GM03348 (cell line): ENCODE data around the gene FRS3.
A peak's percentile ranks its signal among the peaks of the same experiment; 100 is the strongest.

Experiments
- DNase-seq: peaks from one replicate; pipeline ENCODE4 v3.0.0; 2012; ENCODE audit warnings: low spot score

Gene FRS3

DNA sequence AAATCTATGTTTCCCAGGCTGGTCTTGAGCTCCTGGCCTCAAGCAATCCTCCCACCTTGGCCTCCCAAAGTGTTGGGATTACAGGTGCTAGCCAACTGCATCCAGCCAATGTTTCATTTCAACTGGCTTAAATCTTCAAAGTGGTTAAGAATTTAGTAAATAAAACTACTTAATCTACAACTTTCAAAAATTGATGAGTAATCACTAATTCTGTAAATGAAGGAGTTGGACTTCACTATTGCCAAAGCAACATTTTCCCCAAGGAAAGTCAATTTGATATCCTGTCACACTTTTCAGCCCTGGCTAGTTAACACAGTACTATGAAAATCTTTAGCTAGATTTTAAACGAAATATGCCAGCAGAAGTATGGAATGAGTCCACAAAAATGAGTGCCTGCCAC lies 11.6 kb upstream of the FRS3 start:
- DNase-seq: no peak

- no peak for DNase-seq
Observed at GRCh38 chr6:41790045-41790444, 10.3 kb upstream of the FRS3 start.

DNA sequence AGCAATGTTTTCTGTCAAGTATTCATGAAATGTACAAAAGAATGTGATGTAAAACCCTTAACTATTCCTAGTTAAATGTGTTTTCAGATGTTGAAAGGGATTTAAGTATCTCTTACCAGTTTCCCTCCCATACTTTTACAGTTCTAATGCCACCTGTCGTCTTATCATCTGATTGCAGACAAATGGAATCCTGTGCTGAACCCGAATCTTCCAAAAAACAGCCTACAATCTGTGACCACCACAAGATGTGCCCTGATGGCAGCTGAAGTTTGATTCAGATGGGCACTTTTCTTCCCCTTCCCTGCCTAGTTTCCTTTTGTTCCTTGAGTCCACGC lies 9.7 kb upstream of the FRS3 start:
- no peak for DNase-seq

DNA sequence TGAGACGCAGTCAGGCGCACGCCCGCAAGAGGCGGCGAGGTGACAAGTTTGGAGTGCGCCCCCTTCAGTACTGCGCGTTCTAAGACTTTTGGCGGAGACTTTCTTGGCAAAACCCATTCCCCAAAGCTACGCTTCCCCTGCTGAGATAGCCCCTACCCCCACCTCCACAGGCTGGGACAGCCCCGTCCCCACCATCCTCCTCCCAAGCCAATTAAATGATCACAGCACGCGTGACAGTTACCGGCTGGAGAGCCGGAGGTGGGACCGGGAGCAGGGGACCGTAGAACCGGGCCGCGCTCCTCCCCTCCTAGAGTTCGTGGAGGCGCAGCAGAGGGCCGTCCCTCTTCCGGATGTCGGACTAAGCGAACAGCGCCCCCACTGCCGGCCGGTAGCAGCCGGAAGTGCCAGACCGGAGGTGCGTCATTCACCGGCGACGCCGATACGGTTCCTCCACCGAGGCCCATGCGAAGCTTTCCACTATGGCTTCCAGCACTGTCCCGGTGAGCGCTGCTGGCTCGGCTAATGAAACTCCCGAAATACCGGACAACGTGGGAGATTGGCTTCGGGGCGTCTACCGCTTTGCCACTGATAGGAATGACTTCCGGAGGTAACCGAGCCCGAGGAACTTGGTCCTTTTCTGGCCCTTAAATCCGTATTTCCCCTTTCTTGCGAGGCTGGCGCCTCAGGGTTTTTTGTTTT lies 7.7 kb upstream of the FRS3 start, which contains the start of gene TOMM6:
TOMM6 (plus strand) TSS at position 476 of the 699 bp plus-strand sequence; CDS start at position 480, 4 bp downstream.
- DNase-seq: peak; percentile 95

- DNase-seq: peak; percentile 96
Observed at GRCh38 chr6:41786451-41787218, 6.9 kb upstream of the FRS3 start.

DNA sequence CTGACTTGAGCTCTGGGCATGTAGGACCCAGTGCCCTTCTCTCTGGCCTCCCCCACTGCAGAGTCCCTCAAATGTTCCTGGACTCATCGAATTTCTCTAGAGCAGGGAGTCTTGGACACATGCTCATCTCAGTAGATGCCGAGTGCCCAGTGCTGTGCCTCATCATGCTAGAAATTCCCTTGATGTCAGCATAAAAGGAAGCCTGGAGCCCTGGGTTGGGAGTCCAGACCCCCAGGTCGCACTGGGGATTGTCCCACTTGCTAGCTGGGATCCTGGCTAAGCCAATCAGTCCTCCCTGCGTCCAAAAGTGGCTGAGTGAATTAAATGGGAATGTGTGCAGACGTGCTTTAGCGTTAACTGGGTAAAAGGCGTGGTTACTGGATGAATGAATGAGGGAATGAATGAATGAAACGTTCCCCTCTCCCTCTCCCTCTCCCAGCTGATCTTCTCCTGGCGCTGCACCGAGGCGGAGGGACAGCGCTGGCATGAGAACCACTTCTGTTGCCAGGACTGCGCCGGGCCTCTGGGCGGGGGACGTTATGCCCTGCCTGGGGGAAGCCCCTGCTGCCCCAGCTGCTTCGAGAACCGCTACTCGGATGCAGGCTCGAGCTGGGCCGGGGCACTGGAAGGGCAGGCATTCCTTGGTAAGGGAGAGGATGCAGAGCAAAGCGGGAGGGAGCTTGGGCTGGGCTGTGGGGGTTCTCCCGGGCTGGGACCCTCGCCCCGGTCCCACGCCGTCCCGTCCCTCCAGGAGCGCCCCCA lies 6.2 kb upstream of the FRS3 start:
- peak; percentile 45 for DNase-seq

GRCh38 chr6:41785254-41785653 lies 5.6 kb upstream of the FRS3 start:
- no peak for DNase-seq

DNA sequence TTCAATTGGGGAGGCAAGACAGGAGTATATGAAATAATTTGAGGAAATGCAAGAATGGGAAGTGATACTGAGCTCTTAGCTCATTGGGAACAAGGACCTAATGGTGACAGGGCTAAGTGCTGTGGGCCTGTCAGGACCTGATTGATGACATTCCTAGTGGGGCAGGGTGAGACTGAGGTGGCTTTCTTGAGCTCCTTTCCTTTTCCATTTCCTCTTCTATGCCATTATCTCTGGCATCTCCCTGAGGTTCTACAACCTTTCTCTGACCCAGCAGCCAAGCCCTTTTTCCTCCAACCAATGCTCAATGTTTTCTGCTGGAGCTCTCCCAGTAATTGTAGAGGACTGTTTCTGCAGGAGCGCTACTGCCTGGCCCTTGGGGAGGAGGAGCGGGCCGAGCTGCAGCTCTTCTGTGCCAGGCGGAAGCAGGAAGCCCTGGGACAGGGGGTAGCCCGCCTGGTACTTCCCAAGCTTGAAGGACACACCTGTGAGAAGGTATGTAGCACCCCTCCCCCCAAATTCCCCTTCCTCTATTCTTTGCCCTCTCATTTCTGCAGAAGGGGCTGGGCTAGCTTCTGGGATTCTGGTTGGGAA lies 5.0 kb upstream of the FRS3 start:
- DNase-seq: no peak

DNA sequence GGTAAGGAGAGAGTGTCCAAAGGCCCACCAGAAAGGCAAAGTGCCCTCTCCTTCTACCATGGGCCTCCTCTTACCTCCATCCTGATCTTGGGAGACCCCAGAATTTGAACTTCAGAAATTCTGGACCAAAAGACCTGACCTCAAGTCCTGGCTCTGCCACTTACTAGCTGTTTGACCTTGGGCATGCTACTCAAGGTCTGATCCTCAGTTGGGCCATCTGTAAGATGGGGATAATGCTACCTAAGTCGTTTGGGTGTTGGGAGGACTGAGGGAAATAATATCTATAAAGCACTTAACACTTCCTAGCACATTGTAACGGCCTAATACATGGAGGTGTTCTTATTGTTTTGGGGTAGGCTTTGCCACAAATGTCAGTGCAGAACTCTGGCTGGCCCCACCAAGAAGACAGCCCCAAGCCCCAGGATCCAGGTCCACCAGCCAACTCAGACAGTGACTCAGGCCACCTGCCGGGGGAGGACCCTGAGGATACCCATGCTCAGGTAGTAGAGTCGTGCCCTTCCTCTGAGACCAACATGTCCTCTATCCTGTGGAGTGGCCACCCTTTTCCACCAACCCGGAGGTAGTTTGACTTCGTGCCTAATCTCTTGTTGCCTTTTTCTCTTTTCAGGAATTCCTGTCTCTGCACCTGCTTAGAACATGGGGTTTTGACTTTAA lies 3.5 kb upstream of the FRS3 start:
- no peak for DNase-seq

DNA sequence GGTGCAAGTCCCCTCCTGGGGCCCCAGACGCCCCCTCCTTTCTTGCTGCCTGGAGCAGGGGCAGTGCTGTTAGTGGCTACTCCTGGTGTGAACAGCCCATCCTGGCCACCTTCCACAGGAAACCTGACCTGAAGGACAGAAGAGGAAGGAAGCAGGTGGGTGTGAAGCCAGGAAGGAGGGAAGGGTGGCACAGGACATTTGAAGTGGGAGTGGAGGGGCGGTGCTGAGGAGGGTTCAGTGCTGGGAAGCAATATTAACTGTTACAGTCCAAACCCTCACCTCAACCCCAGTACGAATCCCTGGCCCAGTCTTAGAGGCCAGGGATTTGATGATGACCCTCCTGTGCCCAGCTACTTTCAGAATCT lies 1.6 kb upstream of the FRS3 start:
- DNase-seq: no peak

- peak; percentile 38 for DNase-seq
Observed at GRCh38 chr6:41780551-41781365, 1.1 kb upstream of the FRS3 start, which contains the start of gene PRICKLE4. Gene PRICKLE4 (plus strand): TSS chr6:41780782. CDS start chr6:41783474, 2,692 bp downstream.

- DNase-seq: no peak
Observed at GRCh38 chr6:41779336-41779735, 364 bp downstream of the FRS3 start.

DNA sequence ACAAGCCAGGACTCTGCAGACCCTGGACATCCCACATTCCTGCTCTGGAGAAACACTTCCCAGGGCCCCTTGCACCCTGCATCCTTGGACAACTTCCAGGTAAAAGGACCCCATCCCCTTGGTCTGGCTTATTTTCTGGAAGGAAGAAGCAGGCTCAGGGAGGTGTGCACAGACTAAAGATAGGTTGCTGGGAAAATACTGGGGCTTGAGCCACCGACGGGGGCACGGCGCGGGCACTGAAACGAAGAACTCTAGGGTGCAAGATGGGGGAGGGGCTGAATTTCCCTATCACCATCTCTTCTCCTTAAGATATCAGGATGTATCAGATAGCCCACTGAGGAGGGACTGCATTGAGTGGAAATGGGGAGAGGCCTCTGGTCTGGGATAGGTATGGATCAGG lies 805 bp downstream of the FRS3 start:
- no peak for DNase-seq

GRCh38 chr6:41777551-41778285 lies 2.0 kb downstream of the FRS3 start:
- no peak for DNase-seq

- no peak for DNase-seq
Observed at GRCh38 chr6:41775293-41775882, 4.3 kb downstream of the FRS3 start.

- no peak for DNase-seq
Observed at GRCh38 chr6:41774841-41775240, 4.9 kb downstream of the FRS3 start.

DNA sequence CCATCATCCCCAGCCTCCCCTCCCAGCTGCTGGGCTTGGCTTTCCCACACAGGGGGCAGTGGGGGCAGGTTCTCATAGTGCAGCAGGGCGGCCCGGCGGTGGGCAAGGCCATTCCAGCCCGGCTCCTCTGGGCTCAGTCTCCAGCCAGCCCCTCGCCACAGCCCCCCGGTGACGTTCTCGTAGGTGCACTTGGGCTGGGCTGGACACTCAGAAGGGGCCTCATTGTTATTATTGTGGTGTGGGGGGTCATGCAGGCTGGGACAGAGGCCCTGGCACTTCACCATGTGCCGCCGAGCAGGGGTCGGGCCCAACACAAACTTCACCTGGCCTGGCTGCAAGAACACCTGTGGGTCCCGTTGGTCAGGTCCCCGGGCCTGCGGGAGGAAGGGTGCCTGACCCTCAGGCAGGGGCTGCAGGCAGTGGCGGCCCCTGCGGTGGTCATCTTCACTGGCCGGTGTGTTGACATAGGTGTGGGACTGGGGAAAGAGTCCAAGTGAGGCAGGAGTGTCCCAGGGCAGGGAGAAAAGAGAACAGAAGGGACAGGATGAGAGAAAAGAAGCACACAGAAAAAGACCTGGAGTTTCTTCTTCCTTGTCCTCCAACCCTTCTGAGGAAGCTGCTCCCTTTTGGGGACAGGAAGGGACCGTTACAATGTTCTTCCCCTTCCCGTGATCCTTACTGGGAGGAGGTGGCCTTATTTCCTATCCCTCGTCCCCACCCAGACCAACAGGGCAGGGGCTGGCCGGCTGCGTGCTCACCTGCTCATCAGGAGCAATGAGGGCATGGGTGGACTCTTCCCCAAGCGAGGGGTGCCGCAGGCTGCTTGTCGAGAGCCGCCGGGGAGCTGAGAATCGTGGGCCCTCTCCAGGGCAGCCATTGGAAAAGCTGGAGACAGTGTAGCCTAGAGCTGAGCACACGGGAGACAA lies 8.4 kb downstream of the FRS3 start:
- no peak for DNase-seq

GRCh38 chr6:41770381-41771057 lies 9.2 kb downstream of the FRS3 start:
- DNase-seq: no peak
